GM12878 (cell line): Measurements from ENCODE around the gene SERPINB10. TPM values are rescaled to one million over a fixed set of nuclear protein-coding genes. Genes with fewer than 3 reads are reported as not detected.

ENCODE experiments used
- ATAC-seq: fragments of 200-7000 bp; cut with Tn5 transposase; 3 replicates; pipeline ENCODE4 v1.9.1; 2020; ENCODE audit warnings: mild to moderate bottlenecking, moderate library complexity
- BruUV-seq: library from RNA; stranded (reverse); fragments of 400-500 nt; replicated peaks from 2 replicates; lab custom pipeline; 2021; lab: Mats Ljungman, UMichigan
- CTCF ChIA-PET: fragments of 300-600 bp; sonication (Branson Sonifier 250); formaldehyde crosslinking; extraction: SDS; loops from one replicate; lab custom pipeline; 2021; ENCODE audit warnings: inconsistent platforms; lab: Yijun Ruan, JAX
- POLR2A ChIA-PET: fragments of 350-600 bp; formaldehyde crosslinking; extraction: SDS; loops from one replicate; lab custom pipeline; 2021; ENCODE audit warnings: inconsistent platforms; lab: Charles Lee
- RAD21 ChIA-PET: fragments of 300-600 bp; sonication (Branson Sonifier 250); formaldehyde crosslinking; loops from one replicate; lab custom pipeline; 2023; ENCODE audit warnings: antibody characterized with exemption; ENCODE audit not compliant: unreplicated experiment; lab: Charles Lee
- SMC1A ChIA-PET: fragments of 300-600 bp; sonication (Branson Sonifier 250); formaldehyde crosslinking; loops from one replicate; lab custom pipeline; 2023; ENCODE audit not compliant: unreplicated experiment, uncharacterized antibody; lab: Charles Lee
- DNase-seq: peaks from one replicate; pipeline ENCODE4 v3.0.0-alpha.2; 2011; ENCODE audit warnings: low read depth, low spot score
- FAIRE-seq: peaks from 3 replicates; lab custom pipeline; 2011; peaks lifted over from hg19 to GRCh38; lab: Jason Lieb, UNC
- H2AFZ ChIP-seq: 2 replicates; pipeline ENCODE4 v1.6.0; 2011; ENCODE audit warnings: low read depth, low read length, control low read depth; ENCODE audit not compliant: control insufficient read depth
- H3K27ac ChIP-seq: 2 replicates; pipeline ENCODE4 v1.5.1; 2011; ENCODE audit warnings: control low read depth; ENCODE audit not compliant: control insufficient read depth, insufficient read depth
- H3K27me3 ChIP-seq, 2 experiments: replicated peaks in 1 of 2; 2 replicates each; pipeline versions ENCODE4 v1.6.0 to v1.6.1; 2011; ENCODE audit warnings: low read length in 1 of 2; ENCODE audit not compliant: control insufficient read depth in 2 of 2, insufficient read depth in 2 of 2
- H3K36me3 ChIP-seq, 2 experiments: 2 replicates each; pipeline ENCODE4 v1.5.1; 2011; ENCODE audit warnings: low read length in 1 of 2; ENCODE audit not compliant: control insufficient read depth in 2 of 2, insufficient read depth in 2 of 2
- H3K4me1 ChIP-seq: 2 replicates; pipeline ENCODE4 v1.6.1; 2011; ENCODE audit warnings: mild to moderate bottlenecking, low read length, moderate library complexity, mixed read lengths; ENCODE audit not compliant: control insufficient read depth, insufficient read depth
- H3K4me2 ChIP-seq: 2 replicates; pipeline ENCODE4 v1.6.0; 2011; ENCODE audit warnings: control low read depth; ENCODE audit not compliant: control insufficient read depth, insufficient read depth
- H3K4me3 ChIP-seq: fragments of 200-600 bp; sonication (generic); 2 replicates; pipeline ENCODE4 v1.5.1; 2016
- H3K79me2 ChIP-seq: 2 replicates; pipeline ENCODE4 v1.6.0; 2011; ENCODE audit warnings: low read length; ENCODE audit not compliant: control insufficient read depth, insufficient read depth
- H3K9ac ChIP-seq: 2 replicates; pipeline ENCODE4 v1.8.0; 2011; ENCODE audit warnings: low read length, control low read depth, mixed read lengths; ENCODE audit not compliant: control insufficient read depth, insufficient read depth
- H3K9me3 ChIP-seq: replicated peaks from 3 replicates; pipeline ENCODE4 v1.5.1; 2011; ENCODE audit warnings: mild to moderate bottlenecking, low read length; ENCODE audit not compliant: control insufficient read depth, insufficient read depth
- H4K20me1 ChIP-seq: 2 replicates; pipeline ENCODE4 v1.6.0; 2011; ENCODE audit not compliant: control insufficient read depth, insufficient read depth
- CREB1 ChIP-seq: IDR thresholded peaks from 2 replicates; pipeline ENCODE4 v1.6.1; 2012; ENCODE audit warnings: low read depth, mild to moderate bottlenecking, inconsistent platforms
- CTCF ChIP-seq, 3 experiments: IDR thresholded peaks in 2 of 3; conservative IDR thresholded peaks in 1 of 3; 2 replicates each; pipeline ENCODE4 v1.5.1; 2011; ENCODE audit warnings: low read depth in 3 of 3, low read length in 3 of 3, mild to moderate bottlenecking in 3 of 3, control low read depth in 2 of 3, moderate library complexity in 2 of 3, inconsistent platforms in 1 of 3, mixed read lengths in 1 of 3; ENCODE audit not compliant: control insufficient read depth in 2 of 3, insufficient read depth in 1 of 3; ENCODE audit errors: extremely low read depth in 1 of 3
- ESRRA ChIP-seq: IDR thresholded peaks from 2 replicates; pipeline ENCODE4 v1.6.1; 2012; ENCODE audit warnings: mild to moderate bottlenecking, low read length, improper control_type of control experiment
- FOXM1 ChIP-seq: IDR thresholded peaks from 2 replicates; pipeline ENCODE4 v1.6.1; 2012; ENCODE audit warnings: low read depth, mild to moderate bottlenecking, inconsistent platforms, low read length, moderate library complexity
- KDM1A ChIP-seq: fragments of 200-600 bp; sonication (generic); IDR thresholded peaks from 2 replicates; pipeline ENCODE4 v1.6.1; 2016; ENCODE audit warnings: borderline replicate concordance
- PRDM15 ChIP-seq: fragments of 450-650 bp; formaldehyde crosslinking; IDR thresholded peaks from 2 replicates; pipeline ENCODE4 v1.4.0; 2020; ENCODE audit warnings: mild to moderate bottlenecking, moderate library complexity
- RAD21 ChIP-seq: IDR thresholded peaks from 2 replicates; pipeline ENCODE4 v1.6.1; 2011; ENCODE audit warnings: mild to moderate bottlenecking, low read depth, low read length, moderate library complexity; ENCODE audit not compliant: insufficient read depth
- SMC3 ChIP-seq: IDR thresholded peaks from 2 replicates; pipeline ENCODE4 v1.6.1; 2011; ENCODE audit warnings: low read length, improper control_type of control experiment, borderline replicate concordance
- SPI1 ChIP-seq: IDR thresholded peaks from 2 replicates; pipeline ENCODE4 v1.6.1; 2011; ENCODE audit warnings: low read depth, mild to moderate bottlenecking, low read length, moderate library complexity, borderline replicate concordance; ENCODE audit not compliant: insufficient read depth
- ZBED1 ChIP-seq: IDR thresholded peaks from 2 replicates; pipeline ENCODE4 v1.6.1; 2016; ENCODE audit warnings: borderline replicate concordance
- WGBS: methylation state at CpG from one replicate; pipeline ENCODE4 v1.1.6; 2016; ENCODE audit warnings: low lambda C conversion rate; ENCODE audit not compliant: insufficient replicate concordance, insufficient coverage; ENCODE audit errors: missing lambda C conversion rate; 5-methylcytosine and 5-hydroxymethylcytosine counted together
- in situ Hi-C: fragments of 300-500 bp; cut with MboI; formaldehyde crosslinking; loops from 9 replicates; pipeline ENCODE4 v1.14.3; 2018; ENCODE audit warnings: mixed read lengths
- intact Hi-C: fragments of 100-400 bp; cut with micrococcal nuclease; formaldehyde crosslinking; loops from one replicate; pipeline ENCODE4 v1.14.2; 2022; ENCODE audit not compliant: unreplicated experiment
- polyA plus RNA-seq, 11 experiments: library from polyadenylated mRNA; depleted of rRNA in 4 of 11; unstranded in 6 of 11; stranded (reverse) in 5 of 11; fragments of >200 nt; fragmentation: Nextera tagmentation in 4 of 11; fragmentation: Illumina TruSeq in 1 of 11; extraction: Ambion mirVana in 4 of 11; extraction: Trizol in 1 of 11; gene quantifications; 1 replicate in 1 of 11; 2 replicates in 10 of 11; pipeline versions ENCODE4 v1.2.1 to v1.2.3, GENCODE V29; 2011 to 2016; ENCODE audit warnings: inconsistent platforms in 2 of 11, missing spikeins in 2 of 11, low read depth in 1 of 11
- total RNA-seq, 4 experiments: library from RNA; depleted of rRNA in 3 of 4; stranded (reverse); fragments of >200 nt in 3 of 4; fragmentation: Illumina TruSeq in 1 of 4; extraction: Trizol in 1 of 4; gene quantifications; 2 replicates each; pipeline versions ENCODE4 v1.2.1 to v1.2.3, GENCODE V29; 2013 to 2021

SERPINB10 gene
- total and polyA plus RNA-seq, 10 of the 15 experiments (the other 5 are each of a cell fraction or from before 2014, with no cell fraction given), result 12.0 to 83.5 (median 24.1) TPM

- DNase-seq (no peak), FAIRE-seq (peak; percentile 87), ATAC-seq (peak; percentile 67)
- no peaks in the 10 kb centered on the region for H3K9me3 ChIP-seq
- H2AFZ ChIP-seq, result peak overlapping the region; percentile 37
- ChIA-PET CTCF (interaction anchor here (0.6 to 1.5 kb wide), 10 partner anchors 8 to 124 kb away, joined by 3 to 7 read pairs (median 3); partner anchors contain the start of gene SERPINB2), POLR2A (no interaction called here), SMC1A (no interaction called here), RAD21 (interaction anchor here (0.5 kb wide), 1 partner anchor 43 kb away, joined by 4 read pairs; no protein-coding TSS in a partner anchor)
- no peaks in the 10 kb centered on the region for H3K27me3 ChIP-seq
- in situ Hi-C loops, result loop anchor here (5.0 to 25.0 kb wide), 2 partner anchors 87 to 467 kb away; no protein-coding TSS in a partner anchor
- no peak overlapping the region for H3K4me2 ChIP-seq
- 0 out of 2 replicates have a peak, but pooled peaks cover 3% of the 10 kb centered on the region for H4K20me1 ChIP-seq
- no peak overlapping the region for H3K27ac ChIP-seq
- H3K36me3 ChIP-seq, result peaks cover 18% of the 10 kb centered on the region in 2 experiments
- WGBS, result 34% methylated on average over 6 of the region's 6 CpGs
- peaks cover 6% of the 10 kb centered on the region; the same call in 1 of the 2 replicates for H3K79me2 ChIP-seq
- BruUV-seq, result no TSS peak
- no peak overlapping the region for H3K9ac ChIP-seq
- intact Hi-C loops, result loop anchor here (1.0 to 5.0 kb wide), 3 partner anchors 43 to 462 kb away; no protein-coding TSS in a partner anchor
- no peak overlapping the region for H3K4me3 ChIP-seq
- H3K4me1 ChIP-seq, result peaks cover 6% of the 10 kb centered on the region
- peak; percentile 85 to 96 (median 89) for TF ChIP-seq CTCF (IDR thresholded peaks at IDR 0.05 in 2 of 3, conservative IDR thresholded peaks at IDR 0.05 in 1 of 3; ENCODE audit: control insufficient read depth in 2 of 3, extremely low read depth in 1 of 3, insufficient read depth in 1 of 3, low read depth in 3 of 3, low read length in 3 of 3)
- peak; percentile 48; the same call in 1 of the 2 replicates for TF ChIP-seq SMC3
- TF ChIP-seq RAD21, result peak; percentile 72
- no peak for TF ChIP-seq ESRRA
- TF ChIP-seq PRDM15 (CRISPR knock-in tag), result no peak
- TF ChIP-seq FOXM1, result 0 out of 2 replicates have a peak, but pooled peaks have one; percentile 46
- TF ChIP-seq KDM1A, result no peak
- TF ChIP-seq ZBED1, result no peak
- TF ChIP-seq SPI1, result 0 out of 2 replicates have a peak, but pooled peaks have one; percentile 9
- 0 out of 2 replicates have a peak, but pooled peaks have one; percentile 19 for TF ChIP-seq CREB1
These were observed 71.7 kb downstream of the SERPINB10 start for GRCh38 chr18:63979409-63979920.
